H54 (cell line): ENCODE measurements around the gene ACTG2.
"Not testable (repeated sequence)": the region's sequence is repeated elsewhere in the genome, so short reads cannot be mapped to it uniquely, and the experiment has no call there.

Source experiments
- DNase-seq: peaks from one replicate; pipeline ENCODE4 v3.0.0; 2011; ENCODE audit warnings: low spot score, mixed read lengths; ENCODE audit not compliant: insufficient read length
- FAIRE-seq: peaks from 3 replicates; lab custom pipeline; 2011; peaks lifted over from hg19 to GRCh38; lab: Jason Lieb, UNC
- POLR2A ChIP-seq: IDR thresholded peaks from 2 replicates; pipeline ENCODE4 v1.6.1; 2011; ENCODE audit warnings: low read depth, mild to moderate bottlenecking, low read length

The ACTG2 gene

GRCh38 chr2:73892631-73893329 is at the start of gene ACTG2:
TSS of gene ACTG2 (plus strand) at chr2:73893008. CDS start at chr2:73901312, 8,304 bp downstream.
- FAIRE-seq (no peak), DNase-seq (no peak)
- no peak for TF ChIP-seq POLR2A

GRCh38 chr2:73844087-73844486 is 48.7 kb upstream of the ACTG2 start:
- DNase-seq (no peak), FAIRE-seq (no peak)
- no peak for TF ChIP-seq POLR2A

- no peak for TF ChIP-seq POLR2A
- DNase-seq (no peak), FAIRE-seq (no peak)
These were observed 42.8 kb upstream of the ACTG2 start for GRCh38 chr2:73850009-73850408.

GRCh38 chr2:73851274-73851673 is 41.5 kb upstream of the ACTG2 start:
- DNase-seq (no peak), FAIRE-seq (no peak)
- TF ChIP-seq POLR2A = no peak

- FAIRE-seq (peak; percentile 92), DNase-seq (peak; percentile 49)
- no peak for TF ChIP-seq POLR2A
These were observed 40.8 kb upstream of the ACTG2 start for GRCh38 chr2:73852020-73852419.

- no peak for TF ChIP-seq POLR2A
- FAIRE-seq = no peak
- DNase-seq = no peak
These were observed 37.3 kb upstream of the ACTG2 start for GRCh38 chr2:73855526-73855925.

GRCh38 chr2:73856214-73856613 is 36.6 kb upstream of the ACTG2 start:
- no peak for TF ChIP-seq POLR2A
- DNase-seq (no peak), FAIRE-seq (no peak)

- FAIRE-seq (peak; percentile 85), DNase-seq (peak; percentile 63)
- TF ChIP-seq POLR2A = no peak
These were observed 32.9 kb upstream of the ACTG2 start for GRCh38 chr2:73859721-73860586.

- no peak for DNase-seq
- no peak for TF ChIP-seq POLR2A
- FAIRE-seq = no peak
These were observed 29.8 kb upstream of the ACTG2 start for GRCh38 chr2:73862987-73863386.

GRCh38 chr2:73868204-73868978 is 24.4 kb upstream of the ACTG2 start:
- DNase-seq (no peak), FAIRE-seq (no peak)
- TF ChIP-seq POLR2A = no peak

- DNase-seq (no peak), FAIRE-seq (peak; percentile 86)
- no peak for TF ChIP-seq POLR2A
These were observed 22.7 kb upstream of the ACTG2 start for GRCh38 chr2:73870084-73870483.

GRCh38 chr2:73877071-73877802 is 15.6 kb upstream of the ACTG2 start:
- DNase-seq = no peak
- no peak for TF ChIP-seq POLR2A
- no peak for FAIRE-seq

- FAIRE-seq, DNase-seq: not testable (repeated sequence)
These were observed 14.8 kb upstream of the ACTG2 start for GRCh38 chr2:73877984-73878383.
